Upper lobe of left lung (tissue), 6 donors: Measurements from ENCODE around the gene GPR84. TPM values are rescaled to one million over a fixed set of nuclear protein-coding genes. Genes with fewer than 3 reads are reported as not detected.

Experiments
- ATAC-seq, 2 donors: fragments of 200-7000 bp; cut with Tn5 transposase; one replicate each; pipeline ENCODE4 v1.9.1; 2022; ENCODE audit warnings: mild to moderate bottlenecking in 2 of 2, moderate library complexity in 2 of 2; ENCODE audit not compliant: low FRiP score in 2 of 2
- DNase-seq, 2 donors: peaks; one replicate each; pipeline ENCODE4 v3.0.0-alpha.2; 2019 to 2020
- H3K27ac ChIP-seq, 4 donors: fragments of 200-600 bp; sonication (generic); one replicate each; pipeline ENCODE4 v1.5.1; 2016 to 2019
- H3K27me3 ChIP-seq, 4 donors: fragments of 200-600 bp; sonication (generic); one replicate each; pipeline ENCODE4 v1.5.1; 2017 to 2019
- H3K36me3 ChIP-seq, 4 donors: fragments of 200-600 bp; sonication (generic); one replicate each; pipeline ENCODE4 v1.5.1; 2016 to 2019
- H3K4me1 ChIP-seq, 4 donors: fragments of 200-600 bp; sonication (generic); one replicate each; pipeline ENCODE4 v1.5.1; 2018 to 2019
- H3K4me3 ChIP-seq, 4 donors: fragments of 200-600 bp; sonication (generic); one replicate each; pipeline ENCODE4 v1.5.1; 2017 to 2019; ENCODE audit warnings: mild to moderate bottlenecking in 2 of 4, moderate library complexity in 1 of 4
- H3K9me3 ChIP-seq, 4 donors: fragments of 200-600 bp; sonication (generic); one replicate each; pipeline ENCODE4 v1.5.1; 2018 to 2019
- EP300 ChIP-seq, 4 donors: sonication (generic); formaldehyde crosslinking; IDR thresholded peaks; one replicate each; pipeline ENCODE4 v1.5.1; 2017; ENCODE audit warnings: antibody characterized with exemption in 4 of 4, control low read depth in 2 of 4
- POLR2A ChIP-seq, 4 donors: fragments of 450-650 bp; IDR thresholded peaks; one replicate each; pipeline ENCODE4 v1.5.1; 2016 to 2017; ENCODE audit warnings: antibody characterized with exemption in 4 of 4, mild to moderate bottlenecking in 2 of 4
- POLR2AphosphoS5 ChIP-seq, 2 donors: sonication (generic); formaldehyde crosslinking; IDR thresholded peaks; one replicate each; pipeline ENCODE4 v1.5.1; 2017; ENCODE audit warnings: antibody characterized with exemption in 2 of 2
- WGBS, 2 donors: methylation state at CpG; one replicate each; pipeline ENCODE4 v1.1.5; 2017 to 2018; 5-methylcytosine and 5-hydroxymethylcytosine counted together
- total RNA-seq, 6 donors: library from RNA; depleted of rRNA in 4 of 6; stranded (reverse); fragments of >200 nt in 4 of 6; gene quantifications; one replicate each; pipeline versions ENCODE4 v1.1.0 to v1.2.1, GENCODE V29; 2016 to 2021
- TF ChIP-seq, protein P1 (sequence below), 6 experiments: fragments of 450-650 bp in 4 of 6; fragments of 200-600 bp in 2 of 6; sonication (generic) in 2 of 6; IDR thresholded peaks; one replicate each; pipeline ENCODE4 v1.5.1; 2016 to 2019; ENCODE audit warnings: antibody characterized with exemption in 6 of 6
- donor health status: DM: no; HTN: no; CAD: no; lungs with moderate emphysema.
- donor health status: DM: no; HTN: yes; CAD: no; lungs with severe emphysema.

Gene GPR84
- total RNA-seq, 6 donors from 2014 or later, result 0.39 to 2.1 (median 1.1) TPM; not detected in 2

DNA sequence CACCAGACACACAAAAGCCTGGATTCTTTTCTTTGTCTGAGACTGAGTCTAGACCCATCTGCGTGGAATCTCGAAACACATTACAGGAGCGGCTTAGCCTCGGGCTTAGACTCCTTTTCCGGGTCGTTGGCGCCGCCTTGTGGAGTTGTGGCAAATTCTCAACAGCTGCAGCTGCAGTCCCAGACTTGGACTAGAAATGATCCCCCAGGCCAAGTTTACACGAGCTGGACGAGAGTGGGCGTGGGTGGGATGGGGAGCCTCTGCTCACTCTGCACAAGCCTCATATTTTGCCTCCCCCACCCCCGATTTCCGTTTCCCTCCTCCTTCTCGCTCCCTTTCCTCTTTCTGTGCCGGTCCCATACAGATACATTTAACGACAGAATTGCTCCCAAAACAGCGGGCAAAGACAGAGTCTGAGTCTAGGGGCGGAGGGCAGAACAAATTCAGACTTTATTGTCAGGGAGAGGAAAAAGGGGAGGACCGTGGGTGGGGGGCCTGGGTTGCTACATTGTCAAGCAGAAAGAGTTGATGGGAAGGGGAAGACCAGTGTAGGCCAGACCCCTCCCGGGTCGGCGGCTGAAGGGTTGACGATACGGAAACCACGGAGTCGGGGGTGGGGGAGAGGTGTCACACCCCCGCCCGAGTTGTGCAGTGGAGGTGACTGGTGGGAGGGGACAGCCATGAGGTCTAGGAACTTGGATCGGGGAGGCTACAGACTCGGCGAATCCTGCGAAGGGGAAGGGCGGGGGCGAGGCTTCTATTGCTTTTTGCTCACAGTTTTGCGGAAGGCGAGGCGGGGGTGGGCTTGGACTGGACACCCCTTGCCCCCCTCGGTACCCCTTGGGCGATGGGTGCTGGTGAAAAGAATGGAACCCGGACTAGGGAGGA, 4.7 kb upstream of the GPR84 start:
- peak overlapping the region in 3 of 4 donors; percentile 9 to 47 (median 41) for H3K4me3 ChIP-seq
- no peaks in the 10 kb centered on the region for H3K27me3 ChIP-seq
- H3K4me1 ChIP-seq, result peaks cover 34 to 60% (median 43%) of the 10 kb centered on the region in 4 donors
- 36 to 38% methylated on average over 37 to 40 of the region's 40 CpGs for WGBS, 2 donors
- no peaks in the 10 kb centered on the region for H3K9me3 ChIP-seq
- peak; percentile 83 to 86 for ATAC-seq
- H3K36me3 ChIP-seq, result peaks cover 0 to 4% (median 0%) of the 10 kb centered on the region in 4 donors
- peak overlapping the region in 2 of 4 donors; percentile 8 to 70 for H3K27ac ChIP-seq
- TF ChIP-seq POLR2AphosphoS5 (IDR thresholded peaks at IDR 0.05), result peak in 1 of 2 donors; percentile 37
- TF ChIP-seq, protein P1, sequence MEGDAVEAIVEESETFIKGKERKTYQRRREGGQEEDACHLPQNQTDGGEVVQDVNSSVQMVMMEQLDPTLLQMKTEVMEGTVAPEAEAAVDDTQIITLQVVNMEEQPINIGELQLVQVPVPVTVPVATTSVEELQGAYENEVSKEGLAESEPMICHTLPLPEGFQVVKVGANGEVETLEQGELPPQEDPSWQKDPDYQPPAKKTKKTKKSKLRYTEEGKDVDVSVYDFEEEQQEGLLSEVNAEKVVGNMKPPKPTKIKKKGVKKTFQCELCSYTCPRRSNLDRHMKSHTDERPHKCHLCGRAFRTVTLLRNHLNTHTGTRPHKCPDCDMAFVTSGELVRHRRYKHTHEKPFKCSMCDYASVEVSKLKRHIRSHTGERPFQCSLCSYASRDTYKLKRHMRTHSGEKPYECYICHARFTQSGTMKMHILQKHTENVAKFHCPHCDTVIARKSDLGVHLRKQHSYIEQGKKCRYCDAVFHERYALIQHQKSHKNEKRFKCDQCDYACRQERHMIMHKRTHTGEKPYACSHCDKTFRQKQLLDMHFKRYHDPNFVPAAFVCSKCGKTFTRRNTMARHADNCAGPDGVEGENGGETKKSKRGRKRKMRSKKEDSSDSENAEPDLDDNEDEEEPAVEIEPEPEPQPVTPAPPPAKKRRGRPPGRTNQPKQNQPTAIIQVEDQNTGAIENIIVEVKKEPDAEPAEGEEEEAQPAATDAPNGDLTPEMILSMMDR (IDR thresholded peaks at IDR 0.05), result peak; percentile 75 to 90 (median 86)
- TF ChIP-seq EP300 (IDR thresholded peaks at IDR 0.05), result no peak
- no peak for TF ChIP-seq POLR2A (IDR thresholded peaks at IDR 0.05)
- peak; percentile 50 to 91 for DNase-seq

DNA sequence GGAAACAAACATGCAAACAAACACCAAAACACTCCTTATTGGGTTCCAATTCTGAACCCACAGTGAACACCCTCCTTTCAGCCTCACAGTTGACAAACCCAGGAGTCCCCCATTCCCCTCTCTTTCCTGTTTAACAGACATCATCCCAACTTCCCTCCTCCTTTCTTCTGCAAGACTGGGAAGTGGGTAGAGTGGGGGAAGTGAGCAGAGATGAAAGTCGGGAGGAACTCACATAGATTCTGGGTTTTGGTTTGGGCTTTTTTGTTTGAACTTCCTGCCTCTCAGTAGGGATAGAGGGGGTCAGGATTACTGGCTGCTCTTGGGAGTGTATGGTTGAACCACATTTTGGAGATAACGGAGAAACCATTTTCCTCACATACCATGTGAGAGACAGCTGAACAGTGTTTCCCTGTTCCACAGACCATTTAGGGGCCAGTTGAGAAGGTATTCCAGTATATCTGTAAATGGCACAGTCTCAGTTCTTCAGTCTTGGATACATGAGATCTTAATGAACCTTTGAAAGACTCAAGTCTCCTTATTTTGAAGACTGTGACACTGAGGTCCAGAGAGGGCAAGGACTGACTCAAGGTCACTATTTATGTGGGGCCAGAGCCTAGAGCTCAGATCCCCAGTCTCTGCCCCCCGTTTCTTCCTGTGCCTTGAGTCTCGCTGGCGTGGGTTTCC, 3.9 kb upstream of the GPR84 start:
- Histone ChIP-seq H3K4me1 (peaks cover 34 to 53% (median 40%) of the 10 kb centered on the region in 4 donors), H3K27me3 (no peaks in the 10 kb centered on the region), H3K36me3 (peaks cover 0 to 4% (median 0%) of the 10 kb centered on the region in 4 donors), H3K4me3 (peak overlapping the region in 2 of 4 donors; percentile 7 to 47), H3K27ac (peak overlapping the region in 2 of 4 donors; percentile 8 to 70), H3K9me3 (no peaks in the 10 kb centered on the region)
- WGBS, 2 donors, result 18 to 25% methylated on average over 5 of the region's 5 CpGs
- DNase-seq, result no peak
- TF ChIP-seq, protein P1 (IDR thresholded peaks at IDR 0.05), result no peak
- TF ChIP-seq POLR2AphosphoS5 (IDR thresholded peaks at IDR 0.05), result no peak
- TF ChIP-seq POLR2A (IDR thresholded peaks at IDR 0.05), result no peak
- TF ChIP-seq EP300 (IDR thresholded peaks at IDR 0.05), result no peak
- no peak for ATAC-seq

DNA sequence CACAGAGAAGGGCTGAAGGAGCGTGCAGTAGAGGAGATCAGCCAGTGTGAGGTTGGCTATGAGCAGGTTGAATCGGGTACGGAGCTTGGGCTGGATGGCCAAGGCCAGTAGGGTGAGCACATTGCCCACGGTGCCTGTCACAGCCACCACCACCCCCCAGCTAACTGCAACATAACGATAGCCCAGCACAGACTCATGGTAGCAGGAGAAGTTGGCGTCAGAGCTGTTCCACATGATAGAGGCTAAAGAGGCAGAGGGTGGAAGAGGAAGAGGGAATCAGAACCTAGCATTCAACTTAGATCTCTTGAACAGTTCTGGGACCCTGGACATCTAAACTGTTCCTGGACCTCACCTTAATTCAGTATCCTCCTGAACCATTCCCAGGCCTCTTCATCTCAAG, 668 bp downstream of the GPR84 start:
- ATAC-seq (no peak), DNase-seq (peak in 1 of 2 donors; percentile 58)
- H3K4me1 ChIP-seq, result peaks cover 10 to 24% (median 15%) of the 10 kb centered on the region in 4 donors
- TF ChIP-seq POLR2AphosphoS5 (IDR thresholded peaks at IDR 0.05) (no peak), EP300 (IDR thresholded peaks at IDR 0.05) (no peak), POLR2A (IDR thresholded peaks at IDR 0.05) (peak in 1 of 4 donors; percentile 30)
- TF ChIP-seq, protein P1 (IDR thresholded peaks at IDR 0.05), result no peak
- H3K27me3 ChIP-seq, result no peaks in the 10 kb centered on the region
- H3K4me3 ChIP-seq, result peak overlapping the region in 1 of 4 donors; percentile 11
- no peaks in the 10 kb centered on the region for H3K36me3 ChIP-seq
- peak overlapping the region in 2 of 4 donors; percentile 7 to 64 for H3K27ac ChIP-seq
- no peaks in the 10 kb centered on the region for H3K9me3 ChIP-seq
- WGBS, 2 donors, result 65 to 77% methylated on average over 5 to 6 of the region's 6 CpGs

DNA sequence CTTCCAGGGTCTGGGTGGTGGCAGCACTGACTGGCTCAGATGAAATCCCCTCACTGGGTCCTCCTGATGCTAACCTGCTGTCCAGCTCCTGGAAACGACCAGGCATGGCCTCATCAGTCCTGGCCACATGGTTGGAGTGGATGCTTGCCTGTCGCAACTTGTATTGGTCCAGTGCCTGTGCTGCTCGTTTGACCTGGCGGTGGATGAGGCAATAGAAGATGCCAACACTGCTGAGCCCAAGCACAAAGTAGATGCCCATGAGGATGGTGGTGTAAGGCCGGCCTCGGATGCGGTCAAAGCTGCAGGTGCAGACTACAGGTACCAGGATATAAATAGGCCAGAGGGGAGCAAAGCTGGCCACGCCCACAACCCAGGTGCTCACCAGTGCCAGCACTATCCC, 1.2 kb downstream of the GPR84 start:
- no peak for DNase-seq
- TF ChIP-seq, protein P1 (IDR thresholded peaks at IDR 0.05), result no peak
- TF ChIP-seq EP300 (IDR thresholded peaks at IDR 0.05), result no peak
- no peak for TF ChIP-seq POLR2A (IDR thresholded peaks at IDR 0.05)
- TF ChIP-seq POLR2AphosphoS5 (IDR thresholded peaks at IDR 0.05), result no peak
- WGBS, 2 donors, result 76 to 84% methylated on average over 7 to 8 of the region's 8 CpGs
- Histone ChIP-seq H3K4me3 (no peak overlapping the region), H3K36me3 (no peaks in the 10 kb centered on the region), H3K9me3 (no peaks in the 10 kb centered on the region), H3K27ac (peak overlapping the region in 2 of 4 donors; percentile 7 to 64), H3K27me3 (no peaks in the 10 kb centered on the region), H3K4me1 (peaks cover 11 to 24% (median 17%) of the 10 kb centered on the region in 4 donors)
- no peak for ATAC-seq
